Neural progenitor cell (in vitro differentiated cells): ENCODE results near the gene EEF1G.
"Not testable (repeated sequence)": the region's sequence is repeated elsewhere in the genome, so short reads cannot be mapped to it uniquely, and the experiment has no call there.

Source experiments
- EZH2 ChIP-seq: fragments of 200-600 bp; sonication (generic); IDR thresholded peaks from 2 replicates; pipeline ENCODE4 v1.6.1; 2017; ENCODE audit warnings: antibody characterized with exemption, mild to moderate bottlenecking, moderate library complexity
- TF ChIP-seq, protein P1 (sequence below): fragments of 200-600 bp; sonication (generic); IDR thresholded peaks from 2 replicates; pipeline ENCODE4 v1.5.1; 2017; ENCODE audit warnings: antibody characterized with exemption, mild to moderate bottlenecking

- TF ChIP-seq, protein P1, sequence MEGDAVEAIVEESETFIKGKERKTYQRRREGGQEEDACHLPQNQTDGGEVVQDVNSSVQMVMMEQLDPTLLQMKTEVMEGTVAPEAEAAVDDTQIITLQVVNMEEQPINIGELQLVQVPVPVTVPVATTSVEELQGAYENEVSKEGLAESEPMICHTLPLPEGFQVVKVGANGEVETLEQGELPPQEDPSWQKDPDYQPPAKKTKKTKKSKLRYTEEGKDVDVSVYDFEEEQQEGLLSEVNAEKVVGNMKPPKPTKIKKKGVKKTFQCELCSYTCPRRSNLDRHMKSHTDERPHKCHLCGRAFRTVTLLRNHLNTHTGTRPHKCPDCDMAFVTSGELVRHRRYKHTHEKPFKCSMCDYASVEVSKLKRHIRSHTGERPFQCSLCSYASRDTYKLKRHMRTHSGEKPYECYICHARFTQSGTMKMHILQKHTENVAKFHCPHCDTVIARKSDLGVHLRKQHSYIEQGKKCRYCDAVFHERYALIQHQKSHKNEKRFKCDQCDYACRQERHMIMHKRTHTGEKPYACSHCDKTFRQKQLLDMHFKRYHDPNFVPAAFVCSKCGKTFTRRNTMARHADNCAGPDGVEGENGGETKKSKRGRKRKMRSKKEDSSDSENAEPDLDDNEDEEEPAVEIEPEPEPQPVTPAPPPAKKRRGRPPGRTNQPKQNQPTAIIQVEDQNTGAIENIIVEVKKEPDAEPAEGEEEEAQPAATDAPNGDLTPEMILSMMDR: not testable (repeated sequence)
- not testable (repeated sequence) for TF ChIP-seq EZH2
Observed at GRCh38 chr11:62585356-62585755, 11.7 kb upstream of the EEF1G start.
